GM23338 (cell line): ENCODE measurements around the gene AP2A1. TPM values are rescaled to one million over a fixed set of nuclear protein-coding genes. Genes with fewer than 3 reads are reported as not detected.

Experiments
- ATAC-seq: fragments of 200-7000 bp; cut with Tn5 transposase; 3 replicates; pipeline ENCODE4 v1.9.1; 2020
- DNase-seq: peaks from one replicate; pipeline ENCODE4 v3.0.0-alpha.2; 2015; ENCODE audit warnings: low spot score
- H2AFZ ChIP-seq: fragments of 200-600 bp; sonication (generic); 2 replicates; pipeline ENCODE4 v1.8.0; 2016; ENCODE audit warnings: antibody characterized with exemption, mild to moderate bottlenecking, moderate library complexity
- H3F3A ChIP-seq: fragments of 200-600 bp; sonication (generic); replicated peaks from 2 replicates; pipeline ENCODE4 v1.8.0; 2017; ENCODE audit warnings: antibody characterized with exemption, mixed run types, low read depth
- H3K27ac ChIP-seq: fragments of 200-600 bp; sonication (generic); 2 replicates; pipeline ENCODE4 v1.6.1; 2016; ENCODE audit warnings: low read depth
- H3K27me3 ChIP-seq: fragments of 200-600 bp; sonication (generic); 2 replicates; pipeline ENCODE4 v1.8.0; 2016; ENCODE audit warnings: mild to moderate bottlenecking, mixed run types, moderate library complexity; ENCODE audit not compliant: insufficient read depth
- H3K36me3 ChIP-seq: fragments of 200-600 bp; sonication (generic); 2 replicates; pipeline ENCODE4 v1.8.0; 2016; ENCODE audit warnings: mild to moderate bottlenecking; ENCODE audit not compliant: insufficient read depth
- H3K4me1 ChIP-seq: fragments of 200-600 bp; sonication (generic); 2 replicates; pipeline ENCODE4 v1.8.0; 2016; ENCODE audit warnings: mild to moderate bottlenecking, moderate library complexity; ENCODE audit not compliant: insufficient read depth
- H3K4me2 ChIP-seq: fragments of 200-600 bp; sonication (generic); 2 replicates; pipeline ENCODE4 v1.7.1; 2017; ENCODE audit warnings: mixed run types
- H3K4me3 ChIP-seq: fragments of 200-600 bp; sonication (generic); 2 replicates; pipeline ENCODE4 v1.6.1; 2016; ENCODE audit warnings: mixed run types
- H3K79me2 ChIP-seq: fragments of 200-600 bp; sonication (generic); replicated peaks from 2 replicates; pipeline ENCODE4 v1.8.0; 2017; ENCODE audit warnings: mild to moderate bottlenecking; ENCODE audit not compliant: insufficient read depth
- H3K9me2 ChIP-seq: fragments of 200-600 bp; sonication (generic); 2 replicates; pipeline ENCODE4 v1.8.0; 2017; ENCODE audit not compliant: insufficient read depth
- H4K20me1 ChIP-seq: fragments of 200-600 bp; sonication (generic); replicated peaks from 2 replicates; pipeline ENCODE4 v1.8.0; 2017; ENCODE audit warnings: mild to moderate bottlenecking; ENCODE audit not compliant: insufficient read depth
- H3K27ac Mint-ChIP-seq: 2 replicates; pipeline ENCODE4 v1.8.0; 2020; ENCODE audit warnings: inconsistent platforms, mild to moderate bottlenecking, moderate library complexity, mixed read lengths
- H3K27me3 Mint-ChIP-seq: 3 replicates; pipeline ENCODE4 v1.8.0; 2022; ENCODE audit warnings: low read depth, mild to moderate bottlenecking, moderate library complexity, mixed read lengths, inconsistent platforms; ENCODE audit not compliant: insufficient read depth, poor library complexity
- H3K36me3 Mint-ChIP-seq: 3 replicates; pipeline ENCODE4 v1.8.0; 2021; ENCODE audit warnings: low read depth, mild to moderate bottlenecking, inconsistent platforms, moderate library complexity, mixed read lengths
- H3K4me1 Mint-ChIP-seq: 3 replicates; pipeline ENCODE4 v1.8.0; 2020; ENCODE audit warnings: mild to moderate bottlenecking, inconsistent platforms, mixed read lengths
- H3K4me3 Mint-ChIP-seq: 3 replicates; pipeline ENCODE4 v1.8.0; 2021; ENCODE audit warnings: moderate library complexity, mild to moderate bottlenecking, inconsistent platforms, mixed read lengths
- H3K9me3 Mint-ChIP-seq: 3 replicates; pipeline ENCODE4 v1.8.0; 2020; ENCODE audit warnings: moderate library complexity, mild to moderate bottlenecking, inconsistent platforms, mixed read lengths
- CREB1 ChIP-seq: fragments of 250-450 bp; sonication (Bioruptor Pico); IDR thresholded peaks from 2 replicates; pipeline ENCODE4 v1.5.0; 2020; ENCODE audit warnings: low read depth, mild to moderate bottlenecking, moderate library complexity
- EZH2 ChIP-seq: fragments of 200-600 bp; sonication (generic); IDR thresholded peaks from one replicate; pipeline ENCODE4 v1.8.0; 2017; ENCODE audit warnings: antibody characterized with exemption, mild to moderate bottlenecking, low read depth; ENCODE audit not compliant: unreplicated experiment
- EZH2phosphoT487 ChIP-seq: fragments of 200-600 bp; sonication (generic); IDR thresholded peaks from one replicate; pipeline ENCODE4 v1.8.1; 2018; ENCODE audit warnings: antibody characterized with exemption; ENCODE audit not compliant: unreplicated experiment
- STAT1 ChIP-seq: IDR thresholded peaks from one replicate; pipeline ENCODE4 v1.6.1; 2016; ENCODE audit warnings: antibody characterized with exemption; ENCODE audit not compliant: unreplicated experiment
- ZNF114 ChIP-seq: fragments of 250-450 bp; sonication (Bioruptor Pico); IDR thresholded peaks from 2 replicates; pipeline ENCODE4 v1.5.0; 2020; ENCODE audit warnings: mild to moderate bottlenecking, moderate library complexity
- ZNF331 ChIP-seq: fragments of 250-450 bp; sonication (Bioruptor Pico); IDR thresholded peaks from 2 replicates; pipeline ENCODE4 v1.5.0; 2020; ENCODE audit warnings: low read depth, mild to moderate bottlenecking, moderate library complexity
- ZNF462 ChIP-seq: fragments of 250-450 bp; sonication (Bioruptor Pico); IDR thresholded peaks from 2 replicates; pipeline ENCODE4 v1.5.0; 2020; ENCODE audit warnings: mild to moderate bottlenecking, moderate library complexity
- polyA plus RNA-seq: library from polyadenylated mRNA; unstranded; fragments of >200 nt; fragmentation: Nextera tagmentation; extraction: Ambion mirVana; gene quantifications from 2 replicates; pipeline ENCODE4 v1.2.1, GENCODE V29; 2016
- total RNA-seq: library from RNA; depleted of rRNA; stranded (reverse); fragments of >200 nt; shearing (Covaris generic); gene quantifications from 2 replicates; pipeline ENCODE4 v1.2.3, GENCODE V29; 2014

AP2A1 gene
- total and polyA plus RNA-seq, 2 experiments from 2014 or later, result 34.1 to 129 TPM

DNA sequence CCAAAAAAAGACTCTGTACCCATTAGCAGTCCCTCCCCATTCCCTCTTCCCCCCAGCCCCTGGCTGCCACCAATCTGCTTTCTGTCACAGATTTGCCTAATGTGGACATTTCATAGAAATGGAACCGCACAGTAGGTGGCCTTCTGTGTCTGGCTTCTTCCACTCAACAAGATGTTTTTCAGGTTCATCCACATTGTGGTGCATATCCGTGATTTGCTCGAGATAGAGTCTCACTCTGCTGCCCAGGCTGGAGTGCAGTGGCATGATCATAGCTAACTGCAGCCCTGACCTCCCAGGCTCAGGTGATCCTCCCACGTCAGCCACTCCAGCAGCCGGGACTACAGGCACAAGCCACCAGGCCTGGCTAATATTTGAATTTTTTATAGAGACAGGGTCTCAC, 20.9 kb downstream of the AP2A1 start (continued):
- TF ChIP-seq ZNF462 (CRISPR knock-in tag) (no peak), CREB1 (CRISPR knock-in tag) (no peak), EZH2phosphoT487 (no peak), EZH2 (no peak), ZNF331 (no peak), STAT1 (no peak)

GRCh38 chr19:49788857-49789256, 22.1 kb downstream of the AP2A1 start:
- DNase-seq, result no peak

More at GRCh38 chr19:49788857-49789256, 22.1 kb downstream of the AP2A1 start:
- H3K27ac ChIP-seq, result no peak overlapping the region
- H2AFZ ChIP-seq, result no peak overlapping the region
- H3K27ac Mint-ChIP-seq, result no peak overlapping the region
- H3K4me1 Mint-ChIP-seq, result no peaks in the 10 kb centered on the region
- peaks cover 3% of the 10 kb centered on the region; the same call in 1 of the 3 replicates for H3K9me3 Mint-ChIP-seq
- peaks cover 37% of the 10 kb centered on the region for H3K36me3 Mint-ChIP-seq
- peaks cover 13% of the 10 kb centered on the region for H3K27me3 Mint-ChIP-seq
- ATAC-seq, result no peak
- no peak overlapping the region for H3K4me3 Mint-ChIP-seq
- H3K4me1 ChIP-seq, result no peaks in the 10 kb centered on the region
- no peaks in the 10 kb centered on the region for H3F3A ChIP-seq
- H3K4me3 ChIP-seq, result no peak overlapping the region
- no peak overlapping the region for H3K4me2 ChIP-seq
- no peak for TF ChIP-seq ZNF114 (CRISPR knock-in tag)
- H3K79me2 ChIP-seq, result no peaks in the 10 kb centered on the region; the same call in 1 of the 2 replicates
- H4K20me1 ChIP-seq, result peaks cover 4% of the 10 kb centered on the region
- peaks cover 10% of the 10 kb centered on the region; the same call in 1 of the 2 replicates for H3K36me3 ChIP-seq
- no peaks in the 10 kb centered on the region for H3K27me3 ChIP-seq
- H3K9me2 ChIP-seq, result no peaks in the 10 kb centered on the region
